OCI-LY7 (cell line): Measurements from ENCODE around the gene CUX1.

Source experiments
- CTCF ChIP-seq: fragments of 200-600 bp; sonication (generic); conservative IDR thresholded peaks from 2 replicates; pipeline ENCODE4 v1.5.1; 2014; ENCODE audit warnings: mild to moderate bottlenecking, antibody characterized with exemption, low read length, moderate library complexity, mixed read lengths
- EZH2phosphoT487 ChIP-seq: fragments of 200-600 bp; sonication (generic); IDR thresholded peaks from 2 replicates; pipeline ENCODE4 v1.6.1; 2018; ENCODE audit warnings: low read depth, borderline replicate concordance, mild to moderate bottlenecking, mixed run types, antibody characterized with exemption, low read length, moderate library complexity, mixed read lengths

DNA sequence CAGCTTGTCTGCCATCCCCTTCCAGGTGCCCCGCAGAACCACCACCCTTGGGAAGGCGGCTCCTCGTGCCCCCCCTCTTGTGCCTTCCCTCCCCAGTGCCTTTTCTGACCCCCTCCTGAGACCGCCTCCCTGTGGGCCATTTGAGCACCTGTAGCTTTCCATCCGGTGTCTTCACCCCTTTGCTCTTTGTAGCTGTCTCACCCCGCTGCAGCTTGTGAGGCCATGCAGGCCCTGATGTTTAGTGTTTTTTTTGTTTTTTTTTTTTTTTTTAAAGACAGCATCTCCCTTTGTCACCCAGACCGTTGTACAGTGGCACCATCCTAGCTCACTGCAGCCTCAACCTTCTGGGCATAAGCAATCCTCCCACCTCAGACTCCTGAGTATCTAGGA, 52.5 kb downstream of the CUX1 start:
- TF ChIP-seq CTCF (peak; percentile 59), EZH2phosphoT487 (no peak)
